WTC11 (cell line): Measurements from ENCODE around the gene RBM28. TPM values are rescaled to one million over a fixed set of nuclear protein-coding genes. Genes with fewer than 3 reads are reported as not detected.

Experiments
- ATAC-seq: fragments of 200-7000 bp; cut with Tn5 transposase; 2 replicates; pipeline ENCODE4 v1.10.0; 2021; ENCODE audit warnings: mild to moderate bottlenecking, moderate library complexity
- CTCF ChIA-PET: fragments of 300-600 bp; sonication (Branson Sonifier 250); formaldehyde crosslinking; loops from one replicate; lab custom pipeline; 2021; ENCODE audit warnings: antibody characterized with exemption; lab: Charles Lee
- POLR2A ChIA-PET: fragments of 350-600 bp; sonication (Branson Sonifier 250); formaldehyde crosslinking; loops from one replicate; lab custom pipeline; 2021; ENCODE audit warnings: antibody characterized with exemption; lab: Charles Lee
- DNase-seq: peaks from one replicate; pipeline ENCODE4 v3.0.0; 2021; ENCODE audit warnings: low spot score
- H3K27ac Mint-ChIP-seq: 2 replicates; pipeline ENCODE4 v1.8.0; 2021; ENCODE audit warnings: mixed read lengths
- H3K27me3 Mint-ChIP-seq: 2 replicates; pipeline ENCODE4 v1.8.0; 2021; ENCODE audit warnings: low read depth, mild to moderate bottlenecking, moderate library complexity, mixed read lengths
- H3K36me3 Mint-ChIP-seq: 2 replicates; pipeline ENCODE4 v1.8.0; 2021; ENCODE audit warnings: mixed read lengths
- H3K4me1 Mint-ChIP-seq: 2 replicates; pipeline ENCODE4 v1.8.0; 2022; ENCODE audit warnings: mixed read lengths
- H3K4me3 Mint-ChIP-seq: 2 replicates; pipeline ENCODE4 v1.8.0; 2021; ENCODE audit warnings: mild to moderate bottlenecking, moderate library complexity, mixed read lengths
- H3K9me3 Mint-ChIP-seq: 2 replicates; pipeline ENCODE4 v1.8.0; 2021; ENCODE audit warnings: mixed read lengths
- CDX4 ChIP-seq: fragments of 250-450 bp; sonication (Bioruptor Pico); IDR thresholded peaks from 2 replicates; pipeline ENCODE4 v1.9.0; 2021; ENCODE audit warnings: moderate library complexity, mild to moderate bottlenecking, inconsistent platforms, borderline replicate concordance
- ETV6 ChIP-seq: sonication (generic); formaldehyde crosslinking; IDR thresholded peaks from 2 replicates; pipeline ENCODE4 v1.8.1; 2022; ENCODE audit warnings: mild to moderate bottlenecking, missing genetic modification reagents
- FOXJ3 ChIP-seq: sonication (generic); formaldehyde crosslinking; IDR thresholded peaks from 2 replicates; pipeline ENCODE4 v1.9.0; 2021; ENCODE audit warnings: missing genetic modification reagents, mild to moderate bottlenecking, borderline replicate concordance
- FOXK1 ChIP-seq: sonication (generic); formaldehyde crosslinking; IDR thresholded peaks from 2 replicates; pipeline ENCODE4 v1.8.0; 2022; ENCODE audit warnings: mild to moderate bottlenecking, moderate library complexity, missing genetic modification reagents
- GABPB1 ChIP-seq: sonication (generic); formaldehyde crosslinking; IDR thresholded peaks from 2 replicates; pipeline ENCODE4 v1.8.1; 2023; ENCODE audit warnings: mild to moderate bottlenecking, missing genetic modification reagents
- GRHL2 ChIP-seq: fragments of 250-450 bp; sonication (Bioruptor Pico); IDR thresholded peaks from 2 replicates; pipeline ENCODE4 v1.8.0; 2022; ENCODE audit warnings: mild to moderate bottlenecking, moderate library complexity; ENCODE audit not compliant: insufficient replicate concordance, severe bottlenecking
- GTF2I ChIP-seq: fragments of 250-450 bp; sonication (Bioruptor Pico); conservative IDR thresholded peaks from 2 replicates; pipeline ENCODE4 v1.4.0; 2021; ENCODE audit warnings: mild to moderate bottlenecking
- IRF2 ChIP-seq: sonication (generic); formaldehyde crosslinking; IDR thresholded peaks from 2 replicates; pipeline ENCODE4 v1.8.0; 2022; ENCODE audit warnings: low read depth, missing genetic modification reagents, borderline replicate concordance
- KAT7 ChIP-seq: sonication (generic); formaldehyde crosslinking; IDR thresholded peaks from 2 replicates; pipeline ENCODE4 v1.8.1; 2023; ENCODE audit warnings: missing genetic modification reagents, mild to moderate bottlenecking, borderline replicate concordance
- RELA ChIP-seq: sonication (generic); formaldehyde crosslinking; IDR thresholded peaks from 2 replicates; pipeline ENCODE4 v1.8.1; 2022; ENCODE audit warnings: missing genetic modification reagents, mild to moderate bottlenecking, borderline replicate concordance
- STAT6 ChIP-seq: sonication (generic); formaldehyde crosslinking; conservative IDR thresholded peaks from 2 replicates; pipeline ENCODE4 v1.8.1; 2023; ENCODE audit warnings: mild to moderate bottlenecking, low read depth, missing genetic modification reagents, moderate library complexity
- TCF7 ChIP-seq: sonication (generic); formaldehyde crosslinking; IDR thresholded peaks from 2 replicates; pipeline ENCODE4 v1.8.0; 2022; ENCODE audit warnings: mild to moderate bottlenecking, low read depth, missing genetic modification reagents, moderate library complexity
- USF2 ChIP-seq: sonication (generic); formaldehyde crosslinking; IDR thresholded peaks from 2 replicates; pipeline ENCODE4 v1.8.1; 2023; ENCODE audit warnings: mild to moderate bottlenecking, missing genetic modification reagents, moderate library complexity
- ZBTB43 ChIP-seq: sonication (generic); formaldehyde crosslinking; IDR thresholded peaks from 2 replicates; pipeline ENCODE4 v1.8.1; 2023; ENCODE audit warnings: mild to moderate bottlenecking, missing genetic modification reagents
- ZNF121 ChIP-seq: sonication (generic); formaldehyde crosslinking; IDR thresholded peaks from 2 replicates; pipeline ENCODE4 v1.8.0; 2023; ENCODE audit warnings: missing genetic modification reagents
- ZNF219 ChIP-seq: sonication (generic); formaldehyde crosslinking; IDR thresholded peaks from 2 replicates; pipeline ENCODE4 v1.8.0; 2023; ENCODE audit warnings: missing genetic modification reagents, mild to moderate bottlenecking, borderline replicate concordance
- ZNF232 ChIP-seq: sonication (generic); formaldehyde crosslinking; IDR thresholded peaks from 2 replicates; pipeline ENCODE4 v1.8.0; 2022; ENCODE audit warnings: mild to moderate bottlenecking, missing genetic modification reagents
- ZNF263 ChIP-seq: sonication (generic); formaldehyde crosslinking; IDR thresholded peaks from 2 replicates; pipeline ENCODE4 v1.8.1; 2022; ENCODE audit warnings: low read depth, mild to moderate bottlenecking, moderate library complexity, missing genetic modification reagents
- ZNF423 ChIP-seq: fragments of 250-450 bp; sonication (Bioruptor Pico); IDR thresholded peaks from 2 replicates; pipeline ENCODE4 v2.1.2; 2022; ENCODE audit warnings: mild to moderate bottlenecking, moderate library complexity
- total RNA-seq: library from RNA; stranded (reverse); gene quantifications from 3 replicates; pipeline ENCODE4 v1.2.3, GENCODE V29; 2021
- TF ChIP-seq, protein P1 (sequence below): sonication (generic); formaldehyde crosslinking; IDR thresholded peaks from 2 replicates; pipeline ENCODE4 v1.8.0; 2022; ENCODE audit warnings: missing genetic modification reagents

The RBM28 gene
- total RNA-seq, 1 experiment from 2014 or later: 66.1 TPM

- no peak for ATAC-seq
- no peak overlapping the region for H3K4me3 Mint-ChIP-seq
- H3K27ac Mint-ChIP-seq: no peak overlapping the region
- ChIA-PET CTCF (interaction anchor here (2.0 to 9.2 kb wide), 2 partner anchors 16 to 18 kb away, joined by 8 to 107 read pairs; no protein-coding TSS in a partner anchor), POLR2A (no interaction called here)
- TF ChIP-seq RELA (CRISPR knock-in tag) (no peak), TCF7 (CRISPR knock-in tag) (no peak), GABPB1 (CRISPR knock-in tag) (no peak), FOXJ3 (CRISPR knock-in tag) (no peak), STAT6 (CRISPR knock-in tag) (no peak)
- TF ChIP-seq, protein P1, sequence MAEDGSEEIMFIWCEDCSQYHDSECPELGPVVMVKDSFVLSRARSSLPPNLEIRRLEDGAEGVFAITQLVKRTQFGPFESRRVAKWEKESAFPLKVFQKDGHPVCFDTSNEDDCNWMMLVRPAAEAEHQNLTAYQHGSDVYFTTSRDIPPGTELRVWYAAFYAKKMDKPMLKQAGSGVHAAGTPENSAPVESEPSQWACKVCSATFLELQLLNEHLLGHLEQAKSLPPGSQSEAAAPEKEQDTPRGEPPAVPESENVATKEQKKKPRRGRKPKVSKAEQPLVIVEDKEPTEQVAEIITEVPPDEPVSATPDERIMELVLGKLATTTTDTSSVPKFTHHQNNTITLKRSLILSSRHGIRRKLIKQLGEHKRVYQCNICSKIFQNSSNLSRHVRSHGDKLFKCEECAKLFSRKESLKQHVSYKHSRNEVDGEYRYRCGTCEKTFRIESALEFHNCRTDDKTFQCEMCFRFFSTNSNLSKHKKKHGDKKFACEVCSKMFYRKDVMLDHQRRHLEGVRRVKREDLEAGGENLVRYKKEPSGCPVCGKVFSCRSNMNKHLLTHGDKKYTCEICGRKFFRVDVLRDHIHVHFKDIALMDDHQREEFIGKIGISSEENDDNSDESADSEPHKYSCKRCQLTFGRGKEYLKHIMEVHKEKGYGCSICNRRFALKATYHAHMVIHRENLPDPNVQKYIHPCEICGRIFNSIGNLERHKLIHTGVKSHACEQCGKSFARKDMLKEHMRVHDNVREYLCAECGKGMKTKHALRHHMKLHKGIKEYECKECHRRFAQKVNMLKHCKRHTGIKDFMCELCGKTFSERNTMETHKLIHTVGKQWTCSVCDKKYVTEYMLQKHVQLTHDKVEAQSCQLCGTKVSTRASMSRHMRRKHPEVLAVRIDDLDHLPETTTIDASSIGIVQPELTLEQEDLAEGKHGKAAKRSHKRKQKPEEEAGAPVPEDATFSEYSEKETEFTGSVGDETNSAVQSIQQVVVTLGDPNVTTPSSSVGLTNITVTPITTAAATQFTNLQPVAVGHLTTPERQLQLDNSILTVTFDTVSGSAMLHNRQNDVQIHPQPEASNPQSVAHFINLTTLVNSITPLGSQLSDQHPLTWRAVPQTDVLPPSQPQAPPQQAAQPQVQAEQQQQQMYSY: no peak
- DNase-seq: no peak
- H3K27me3 Mint-ChIP-seq: peaks cover 96% of the 10 kb centered on the region
- H3K36me3 Mint-ChIP-seq: no peaks in the 10 kb centered on the region
- peaks cover 19% of the 10 kb centered on the region for H3K4me1 Mint-ChIP-seq
- H3K9me3 Mint-ChIP-seq: no peaks in the 10 kb centered on the region
Measured at GRCh38 chr7:128363261-128363721, 19.6 kb upstream of the RBM28 start.

- ATAC-seq: no peak
- POLR2A ChIA-PET: no interaction called here
- no peak for TF ChIP-seq ETV6 (CRISPR knock-in tag)
- no peak for TF ChIP-seq ZNF121
- no peak for TF ChIP-seq ZNF232 (CRISPR knock-in tag)
- TF ChIP-seq FOXJ3 (CRISPR knock-in tag): no peak
- no peak for TF ChIP-seq USF2
- no peak for TF ChIP-seq ZNF263 (CRISPR knock-in tag)
- TF ChIP-seq KAT7 (CRISPR knock-in tag): no peak
- TF ChIP-seq GTF2I: no peak
- TF ChIP-seq, all 79 proteins: peak for 0
- no peaks in the 10 kb centered on the region for H3K36me3 Mint-ChIP-seq
- H3K9me3 Mint-ChIP-seq: no peaks in the 10 kb centered on the region
- H3K27ac Mint-ChIP-seq: no peak overlapping the region
- peaks cover 97% of the 10 kb centered on the region for H3K27me3 Mint-ChIP-seq
- peaks cover 19% of the 10 kb centered on the region for H3K4me1 Mint-ChIP-seq
- CTCF ChIA-PET: interaction anchor here (1.0 to 9.2 kb wide), 4 partner anchors 10 to 25 kb away, joined by 4 to 107 read pairs (median 6); no protein-coding TSS in a partner anchor
- no peak overlapping the region for H3K4me3 Mint-ChIP-seq
- no peak for DNase-seq
Measured at GRCh38 chr7:128362670-128363069, 19.0 kb upstream of the RBM28 start.

- no peaks in the 10 kb centered on the region for H3K36me3 Mint-ChIP-seq
- peak within 1 kb of the TSS; percentile 74 for H3K4me3 Mint-ChIP-seq
- H3K27me3 Mint-ChIP-seq: peaks cover 94% of the 10 kb centered on the region
- ATAC-seq (peak; percentile 40), DNase-seq (peak; percentile 38)
- 0 out of 2 replicates have a peak, but pooled peaks have one; percentile 6 for TF ChIP-seq FOXK1 (CRISPR knock-in tag)
- TF ChIP-seq ZNF219 (CRISPR knock-in tag): 0 out of 2 replicates have a peak, but pooled peaks have one; percentile 44
- TF ChIP-seq ZNF423: no peak
- peak; percentile 60; the same call in 1 of the 2 replicates for TF ChIP-seq ZBTB43 (CRISPR knock-in tag)
- TF ChIP-seq GRHL2: no peak
- no peak for TF ChIP-seq IRF2 (CRISPR knock-in tag)
- TF ChIP-seq CDX4 (CRISPR knock-in tag): no peak
- POLR2A ChIA-PET: no interaction called here
- H3K9me3 Mint-ChIP-seq: no peaks in the 10 kb centered on the region
- no peak within 1 kb of the TSS for H3K27ac Mint-ChIP-seq
- H3K4me1 Mint-ChIP-seq: peaks cover 23% of the 10 kb centered on the region
- CTCF ChIA-PET: interaction anchor here (1.0 to 9.2 kb wide), 4 partner anchors 9 to 26 kb away, joined by 4 to 107 read pairs (median 6); no protein-coding TSS in a partner anchor
Measured at GRCh38 chr7:128361411-128362379, 18.0 kb upstream of the RBM28 start, which contains the start of gene PRRT4. Gene PRRT4 (minus strand): TSS chr7:128361690.
